HepG2 (cell line): ENCODE data around the gene NAALAD2. TPM values are rescaled to one million over a fixed set of nuclear protein-coding genes. Genes with fewer than 3 reads are reported as not detected.
"Not testable (repeated sequence)": the region's sequence is repeated elsewhere in the genome, so short reads cannot be mapped to it uniquely, and the experiment has no call there.

Experiments
- ATAC-seq: fragments of 200-7000 bp; cut with Tn5 transposase; 3 replicates; pipeline ENCODE4 v1.9.1; 2020; ENCODE audit warnings: mild to moderate bottlenecking, moderate library complexity
- BruUV-seq: library from RNA; stranded (reverse); fragments of 400-500 nt; replicated peaks from 2 replicates; lab custom pipeline; 2021; lab: Mats Ljungman, UMichigan
- CTCF ChIA-PET: fragments of 300-600 bp; formaldehyde crosslinking; extraction: SDS; loops from one replicate; lab custom pipeline; 2021; ENCODE audit warnings: low total read pairs, inconsistent platforms, low intra/inter-chr PET ratio; lab: Yijun Ruan, JAX
- POLR2A ChIA-PET: fragments of 350-600 bp; sonication (Branson Sonifier 250); formaldehyde crosslinking; loops from one replicate; lab custom pipeline; 2020; ENCODE audit warnings: antibody characterized with exemption, inconsistent platforms; lab: Yijun Ruan, JAX
- DNase-seq: peaks from one replicate; pipeline ENCODE4 v3.0.0-alpha.2; 2015; ENCODE audit warnings: low spot score
- FAIRE-seq: peaks from 3 replicates; lab custom pipeline; 2011; peaks lifted over from hg19 to GRCh38; lab: Jason Lieb, UNC
- H2AFZ ChIP-seq: one replicate; pipeline ENCODE4 v1.6.1; 2011; ENCODE audit warnings: low read length, inconsistent platforms
- H3K27ac ChIP-seq: fragments of 300-600 bp; 3 replicates; pipeline ENCODE4 v1.8.0; 2011; ENCODE audit warnings: mixed run types, mild to moderate bottlenecking, mixed read lengths, low read length, inconsistent platforms; ENCODE audit not compliant: insufficient read depth; ENCODE audit errors: extremely low read length
- H3K27me3 ChIP-seq, 2 experiments: fragments of 200-600 bp in 1 of 2; 2 replicates in 1 of 2; 3 replicates in 1 of 2; pipeline versions ENCODE4 v1.6.0 to v1.8.0; 2011; ENCODE audit warnings: low read length in 2 of 2, mild to moderate bottlenecking in 2 of 2, moderate library complexity in 2 of 2, inconsistent platforms in 1 of 2; ENCODE audit not compliant: insufficient read depth in 2 of 2, control insufficient read depth in 1 of 2
- H3K36me3 ChIP-seq, 2 experiments: fragments of 200-600 bp in 1 of 2; replicated peaks in 1 of 2; 2 replicates in 1 of 2; 3 replicates in 1 of 2; pipeline versions ENCODE4 v1.5.1 to v1.8.0; 2011; ENCODE audit warnings: low read length in 2 of 2, inconsistent platforms in 1 of 2; ENCODE audit not compliant: insufficient read depth in 2 of 2, control insufficient read depth in 1 of 2
- H3K4me1 ChIP-seq: 2 replicates; pipeline ENCODE4 v1.5.1; 2012; ENCODE audit warnings: low read length, inconsistent platforms; ENCODE audit not compliant: insufficient read depth
- H3K4me2 ChIP-seq: 2 replicates; pipeline ENCODE4 v1.6.0; 2011; ENCODE audit warnings: low read depth, low read length, inconsistent platforms
- H3K4me3 ChIP-seq, 3 experiments: fragments of 200-600 bp in 1 of 3; sonication (generic), shearing (Covaris generic) in 1 of 3; replicated peaks in 1 of 3; 2 replicates each; pipeline ENCODE4 v1.5.1; 2011 to 2016; ENCODE audit warnings: low read length in 3 of 3, inconsistent platforms in 2 of 3, low read depth in 2 of 3, mild to moderate bottlenecking in 2 of 3, control low read depth in 1 of 3, mixed read lengths in 1 of 3; ENCODE audit not compliant: insufficient read depth in 1 of 3
- H3K79me2 ChIP-seq: one replicate; pipeline ENCODE4 v1.6.1; 2011; ENCODE audit warnings: low read length, inconsistent platforms; ENCODE audit not compliant: insufficient read depth
- H3K9ac ChIP-seq: 2 replicates; pipeline ENCODE4 v1.6.0; 2011; ENCODE audit warnings: mild to moderate bottlenecking, low read depth, low read length, inconsistent platforms; ENCODE audit not compliant: insufficient read depth
- H3K9me3 ChIP-seq: 2 replicates; pipeline ENCODE4 v1.5.1; 2012; ENCODE audit warnings: mild to moderate bottlenecking, low read length
- H4K20me1 ChIP-seq: 2 replicates; pipeline ENCODE4 v1.6.0; 2011; ENCODE audit warnings: inconsistent platforms, mild to moderate bottlenecking, low read length, moderate library complexity; ENCODE audit not compliant: insufficient read depth
- WGBS: methylation state at CpG from one replicate; pipeline ENCODE4 v1.1.6; 2017; ENCODE audit warnings: low lambda C conversion rate; 5-methylcytosine and 5-hydroxymethylcytosine counted together
- in situ Hi-C: cut with HindIII; loops from 2 replicates; pipeline ENCODE4 v1.10.0; 2017; ENCODE audit warnings: low pct_unique_long_range_greater_than_20kb; ENCODE audit not compliant: extremely low pct_ligation_motif_present
- intact Hi-C: fragments of 100-400 bp; cut with micrococcal nuclease; formaldehyde crosslinking; loops from one replicate; pipeline ENCODE4 v1.10.0; 2022; ENCODE audit not compliant: unreplicated experiment
- polyA plus RNA-seq, 8 experiments: library from polyadenylated mRNA; depleted of rRNA in 3 of 8; stranded (reverse) in 7 of 8; unstranded in 1 of 8; fragments of >200 nt; fragmentation: Illumina TruSeq in 4 of 8; extraction: Trizol in 4 of 8; gene quantifications; 2 replicates each; pipeline versions ENCODE4 v1.2.1 to v1.2.3, GENCODE V29; 2011 to 2016; ENCODE audit warnings: low read depth in 4 of 8, missing spikeins in 1 of 8, mixed read lengths in 1 of 8; ENCODE audit not compliant: insufficient read depth in 1 of 8
- total RNA-seq, 5 experiments: library from RNA; depleted of rRNA; stranded (reverse); fragments of >200 nt; fragmentation: Illumina TruSeq; extraction: Trizol; gene quantifications; 2 replicates each; pipeline ENCODE4 v1.2.3, GENCODE V29; 2016; ENCODE audit warnings: low read depth in 1 of 5

Gene NAALAD2
- total and polyA plus RNA-seq, 2 of the 13 experiments (the other 11 are each of a cell fraction or from before 2014, with no cell fraction given): 8.0 to 8.9 TPM

- BruUV-seq, CTCF ChIA-PET, in situ Hi-C loops: not testable (repeated sequence)
Measured at GRCh38 chr11:90088731-90089130, 45.7 kb upstream of the NAALAD2 start.

GRCh38 chr11:90095230-90095924 lies 39.1 kb upstream of the NAALAD2 start:
- H3K4me3 ChIP-seq, H3K79me2 ChIP-seq, H4K20me1 ChIP-seq, BruUV-seq, ATAC-seq, H3K27ac ChIP-seq, H2AFZ ChIP-seq, H3K9ac ChIP-seq, in situ Hi-C loops, H3K4me2 ChIP-seq, H3K4me1 ChIP-seq, CTCF ChIA-PET, POLR2A ChIA-PET, H3K9me3 ChIP-seq, intact Hi-C loops, H3K27me3 ChIP-seq, DNase-seq, FAIRE-seq, H3K36me3 ChIP-seq: not testable (repeated sequence)
- WGBS: 62% methylated on average over 6 of the region's 28 CpGs

More at GRCh38 chr11:90088731-90089130, 45.7 kb upstream of the NAALAD2 start:
- ATAC-seq, POLR2A ChIA-PET, H3K9ac ChIP-seq, H3K9me3 ChIP-seq, H2AFZ ChIP-seq, H3K27me3 ChIP-seq, H3K4me2 ChIP-seq, intact Hi-C loops, H4K20me1 ChIP-seq, H3K4me1 ChIP-seq, H3K4me3 ChIP-seq, DNase-seq, FAIRE-seq, H3K36me3 ChIP-seq, H3K79me2 ChIP-seq, H3K27ac ChIP-seq: not testable (repeated sequence)
- WGBS: no CpG with 5 or more reads among the region's 2 CpGs

GRCh38 chr11:90098261-90098660 lies 36.2 kb upstream of the NAALAD2 start:
- H3K9me3 ChIP-seq, POLR2A ChIA-PET, H3K27ac ChIP-seq, H3K4me2 ChIP-seq, DNase-seq, H2AFZ ChIP-seq, ATAC-seq, BruUV-seq, H3K4me3 ChIP-seq, H4K20me1 ChIP-seq, H3K4me1 ChIP-seq, FAIRE-seq, H3K36me3 ChIP-seq, in situ Hi-C loops, H3K27me3 ChIP-seq, CTCF ChIA-PET, intact Hi-C loops, H3K9ac ChIP-seq, H3K79me2 ChIP-seq: not testable (repeated sequence)
- WGBS: 24% methylated on average over 4 of the region's 4 CpGs
